ENCODE measurements around the gene TENM3.

The TENM3 gene

GRCh38 chr4:182288534-182288933, 45.3 kb downstream of the TENM3 start:
- DNase-seq: no peak

- no peak for DNase-seq
Measured at GRCh38 chr4:182289809-182290208, 46.6 kb downstream of the TENM3 start.

GRCh38 chr4:182291175-182291574, 48.0 kb downstream of the TENM3 start:
- no peak for DNase-seq

GRCh38 chr4:182291597-182292270, 48.5 kb downstream of the TENM3 start:
- DNase-seq: no peak

- no peak for DNase-seq
Measured at GRCh38 chr4:182292612-182293011, 49.4 kb downstream of the TENM3 start.

- DNase-seq: no peak
Measured at GRCh38 chr4:182293691-182294255, 50.6 kb downstream of the TENM3 start.

GRCh38 chr4:182294451-182294850, 51.2 kb downstream of the TENM3 start:
- DNase-seq: no peak

GRCh38 chr4:182297659-182298058, 54.5 kb downstream of the TENM3 start:
- no peak for DNase-seq

- DNase-seq: no peak
Measured at GRCh38 chr4:182301736-182302135, 58.5 kb downstream of the TENM3 start.

- no peak for DNase-seq
Measured at GRCh38 chr4:182303847-182304246, 60.6 kb downstream of the TENM3 start.

- DNase-seq: no peak
Measured at GRCh38 chr4:182306792-182307507, 63.7 kb downstream of the TENM3 start.

GRCh38 chr4:182307746-182308145, 64.5 kb downstream of the TENM3 start:
- peak in 12 of 51 donors; percentile 1 to 24 (median 5) for DNase-seq

GRCh38 chr4:182309877-182310276, 66.7 kb downstream of the TENM3 start:
- DNase-seq: no peak

- DNase-seq: no peak
Measured at GRCh38 chr4:182310316-182310715, 67.1 kb downstream of the TENM3 start.

GRCh38 chr4:182310962-182311361, 67.8 kb downstream of the TENM3 start:
- no peak for DNase-seq

- DNase-seq: no peak
Measured at GRCh38 chr4:182314537-182314936, 71.3 kb downstream of the TENM3 start.

- no peak for DNase-seq
Measured at GRCh38 chr4:182318256-182318655, 75.1 kb downstream of the TENM3 start.

GRCh38 chr4:182320092-182320491, 76.9 kb downstream of the TENM3 start:
- no peak for DNase-seq

GRCh38 chr4:182320580-182320979, 77.4 kb downstream of the TENM3 start:
- DNase-seq: no peak

- DNase-seq: no peak
Measured at GRCh38 chr4:182324282-182324681, 81.1 kb downstream of the TENM3 start.

GRCh38 chr4:182325397-182325796, 82.2 kb downstream of the TENM3 start:
- DNase-seq: no peak

- DNase-seq: no peak
Measured at GRCh38 chr4:182325848-182326255, 82.7 kb downstream of the TENM3 start.

- DNase-seq: no peak
Measured at GRCh38 chr4:182328505-182328904, 85.3 kb downstream of the TENM3 start.
